ENCODE results near the gene SLC6A4. TPM values are rescaled to one million over a fixed set of nuclear protein-coding genes. Genes with fewer than 3 reads are reported as not detected.

The SLC6A4 gene
- total RNA-seq, 1 experiment from 2014 or later: 0.30 TPM

DNA sequence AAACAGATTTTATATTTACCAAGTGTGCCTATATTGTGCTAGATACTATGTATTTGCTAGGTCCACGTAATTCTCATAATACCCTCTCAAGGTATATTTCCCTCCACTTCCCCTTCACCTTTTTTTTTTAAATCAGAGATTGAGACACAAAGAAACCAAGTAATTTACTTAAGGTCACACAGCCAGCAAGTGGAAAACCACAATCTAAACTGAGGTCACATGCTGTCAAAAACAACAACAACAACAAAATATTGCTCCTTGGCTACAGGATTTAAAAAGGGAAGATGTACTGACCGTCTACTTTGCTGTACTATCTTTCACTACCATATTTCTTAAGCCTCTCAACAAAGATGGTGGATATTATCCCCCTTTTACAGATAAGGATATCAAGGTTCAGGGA is 40.4 kb upstream of the SLC6A4 start:
- no TSS peak for BruUV-seq (replicated peaks)
- RAD21 ChIA-PET (ENCODE audit: low non-redundant PET in 1 of 2, low total read pairs in 2 of 2, uncharacterized antibody in 2 of 2, unreplicated experiment in 2 of 2): no interaction called here
- Histone ChIP-seq H3K4me3 (replicated peaks in 1 of 2; ENCODE audit: low read depth in 1 of 2, low read length in 2 of 2) (no peak overlapping the region), H3K36me3 (ENCODE audit: control insufficient read depth in 1 of 2, insufficient read depth in 2 of 2, low read length in 2 of 2) (peaks cover 31 to 44% of the 10 kb centered on the region in 2 experiments; a peak in 3 of 4 replicates), H3K9me2 (ENCODE audit: insufficient read depth) (no peaks in the 10 kb centered on the region), H3K27me3 (ENCODE audit: insufficient read depth, low read length) (no peaks in the 10 kb centered on the region), H3K4me2 (ENCODE audit: low read length) (no peak overlapping the region), H3K9ac (ENCODE audit: low read length) (no peak overlapping the region), H2AFZ (ENCODE audit: low read depth, low read length, poor library complexity, severe bottlenecking) (no peak overlapping the region), H4K20me1 (ENCODE audit: insufficient read depth) (no peaks in the 10 kb centered on the region), H3K27ac (ENCODE audit: low read depth, low read length) (no peak overlapping the region), H3K4me1 (ENCODE audit: control insufficient read depth in 1 of 2, insufficient read depth in 2 of 2, low read length in 2 of 2) (no peaks in the 10 kb centered on the region), H3K9me3 (ENCODE audit: control insufficient read depth in 1 of 2, insufficient read depth in 1 of 2, low read depth in 1 of 2, low read length in 2 of 2) (no peaks in the 10 kb centered on the region), H3K79me2 (ENCODE audit: insufficient read depth, low read length) (no peaks in the 10 kb centered on the region)
- TF ChIP-seq YY1 (IDR thresholded peaks at IDR 0.05; ENCODE audit: extremely low read depth, insufficient replicate concordance, low read depth, low read length) (no peak), EZH2 (IDR thresholded peaks at IDR 0.05) (no peak), POLR2A (IDR thresholded peaks at IDR 0.05; ENCODE audit: borderline replicate concordance, extremely low read depth, insufficient read depth, insufficient read length) (no peak), TCF7L2 (IDR thresholded peaks at IDR 0.05; ENCODE audit: borderline replicate concordance, extremely low read depth, insufficient read depth, insufficient read length) (no peak), EGR1 (IDR thresholded peaks at IDR 0.05; ENCODE audit: low read depth) (no peak), SIN3A (IDR thresholded peaks at IDR 0.05; ENCODE audit: low read depth) (no peak), SRF (IDR thresholded peaks at IDR 0.05; ENCODE audit: low read depth) (no peak), ZNF274 (IDR thresholded peaks at IDR 0.05; ENCODE audit: low read depth, low read length) (no peak), CEBPB (IDR thresholded peaks at IDR 0.05; ENCODE audit: low read depth) (no peak), RAD21 (IDR thresholded peaks at IDR 0.05; ENCODE audit: low read depth) (no peak), POLR2AphosphoS5 (IDR thresholded peaks at IDR 0.05; ENCODE audit: low read depth, low read length) (no peak)
- TF ChIP-seq, protein P1, sequence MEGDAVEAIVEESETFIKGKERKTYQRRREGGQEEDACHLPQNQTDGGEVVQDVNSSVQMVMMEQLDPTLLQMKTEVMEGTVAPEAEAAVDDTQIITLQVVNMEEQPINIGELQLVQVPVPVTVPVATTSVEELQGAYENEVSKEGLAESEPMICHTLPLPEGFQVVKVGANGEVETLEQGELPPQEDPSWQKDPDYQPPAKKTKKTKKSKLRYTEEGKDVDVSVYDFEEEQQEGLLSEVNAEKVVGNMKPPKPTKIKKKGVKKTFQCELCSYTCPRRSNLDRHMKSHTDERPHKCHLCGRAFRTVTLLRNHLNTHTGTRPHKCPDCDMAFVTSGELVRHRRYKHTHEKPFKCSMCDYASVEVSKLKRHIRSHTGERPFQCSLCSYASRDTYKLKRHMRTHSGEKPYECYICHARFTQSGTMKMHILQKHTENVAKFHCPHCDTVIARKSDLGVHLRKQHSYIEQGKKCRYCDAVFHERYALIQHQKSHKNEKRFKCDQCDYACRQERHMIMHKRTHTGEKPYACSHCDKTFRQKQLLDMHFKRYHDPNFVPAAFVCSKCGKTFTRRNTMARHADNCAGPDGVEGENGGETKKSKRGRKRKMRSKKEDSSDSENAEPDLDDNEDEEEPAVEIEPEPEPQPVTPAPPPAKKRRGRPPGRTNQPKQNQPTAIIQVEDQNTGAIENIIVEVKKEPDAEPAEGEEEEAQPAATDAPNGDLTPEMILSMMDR (IDR thresholded peaks at IDR 0.05 in 2 of 3, conservative IDR thresholded peaks at IDR 0.05 in 1 of 3; ENCODE audit: borderline replicate concordance in 1 of 3, insufficient read depth in 1 of 3, low read depth in 2 of 3, low read length in 2 of 3): no peak
- TF ChIP-seq, protein P2, sequence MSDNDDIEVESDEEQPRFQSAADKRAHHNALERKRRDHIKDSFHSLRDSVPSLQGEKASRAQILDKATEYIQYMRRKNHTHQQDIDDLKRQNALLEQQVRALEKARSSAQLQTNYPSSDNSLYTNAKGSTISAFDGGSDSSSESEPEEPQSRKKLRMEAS (IDR thresholded peaks at IDR 0.05): no peak
- TF ChIP-seq, protein P3, sequence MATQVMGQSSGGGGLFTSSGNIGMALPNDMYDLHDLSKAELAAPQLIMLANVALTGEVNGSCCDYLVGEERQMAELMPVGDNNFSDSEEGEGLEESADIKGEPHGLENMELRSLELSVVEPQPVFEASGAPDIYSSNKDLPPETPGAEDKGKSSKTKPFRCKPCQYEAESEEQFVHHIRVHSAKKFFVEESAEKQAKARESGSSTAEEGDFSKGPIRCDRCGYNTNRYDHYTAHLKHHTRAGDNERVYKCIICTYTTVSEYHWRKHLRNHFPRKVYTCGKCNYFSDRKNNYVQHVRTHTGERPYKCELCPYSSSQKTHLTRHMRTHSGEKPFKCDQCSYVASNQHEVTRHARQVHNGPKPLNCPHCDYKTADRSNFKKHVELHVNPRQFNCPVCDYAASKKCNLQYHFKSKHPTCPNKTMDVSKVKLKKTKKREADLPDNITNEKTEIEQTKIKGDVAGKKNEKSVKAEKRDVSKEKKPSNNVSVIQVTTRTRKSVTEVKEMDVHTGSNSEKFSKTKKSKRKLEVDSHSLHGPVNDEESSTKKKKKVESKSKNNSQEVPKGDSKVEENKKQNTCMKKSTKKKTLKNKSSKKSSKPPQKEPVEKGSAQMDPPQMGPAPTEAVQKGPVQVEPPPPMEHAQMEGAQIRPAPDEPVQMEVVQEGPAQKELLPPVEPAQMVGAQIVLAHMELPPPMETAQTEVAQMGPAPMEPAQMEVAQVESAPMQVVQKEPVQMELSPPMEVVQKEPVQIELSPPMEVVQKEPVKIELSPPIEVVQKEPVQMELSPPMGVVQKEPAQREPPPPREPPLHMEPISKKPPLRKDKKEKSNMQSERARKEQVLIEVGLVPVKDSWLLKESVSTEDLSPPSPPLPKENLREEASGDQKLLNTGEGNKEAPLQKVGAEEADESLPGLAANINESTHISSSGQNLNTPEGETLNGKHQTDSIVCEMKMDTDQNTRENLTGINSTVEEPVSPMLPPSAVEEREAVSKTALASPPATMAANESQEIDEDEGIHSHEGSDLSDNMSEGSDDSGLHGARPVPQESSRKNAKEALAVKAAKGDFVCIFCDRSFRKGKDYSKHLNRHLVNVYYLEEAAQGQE (IDR thresholded peaks at IDR 0.05; ENCODE audit: low read depth): no peak
- CTCF ChIA-PET: no interaction called here
- intact Hi-C loops (cut with micrococcal nuclease): no loop called here
- POLR2A ChIA-PET: no interaction called here
- no peak for ATAC-seq
- no peak for DNase-seq (ENCODE audit: low read depth, low spot score)
